ENCODE data around the gene MFRP.

MFRP gene

DNA sequence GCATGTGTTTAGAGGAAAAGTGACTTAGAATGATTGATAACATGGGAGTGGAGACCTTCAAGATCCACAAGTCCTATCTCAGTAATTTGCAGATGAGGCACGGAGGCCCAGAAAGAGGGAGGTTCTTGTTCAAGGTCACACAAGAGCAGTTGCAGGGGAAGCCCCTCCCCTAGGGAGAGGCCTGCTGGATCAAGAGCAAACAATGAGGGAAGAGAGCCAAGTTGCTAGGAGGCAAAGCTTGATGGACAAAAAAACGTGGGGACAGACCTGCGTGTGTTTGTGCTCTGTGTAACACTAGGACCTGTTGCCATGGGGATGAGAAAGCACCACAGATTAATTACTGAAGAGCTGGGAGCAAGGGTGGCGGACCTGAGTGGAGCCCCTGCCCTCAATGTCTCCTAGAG lies 6.4 kb upstream of the MFRP start:
- TF ChIP-seq GATA2 (IDR thresholded peaks at IDR 0.05; ENCODE audit: low read depth, low read length) = no peak
- no peak for TF ChIP-seq GATA3 (IDR thresholded peaks at IDR 0.05; ENCODE audit: low read depth, low read length)

DNA sequence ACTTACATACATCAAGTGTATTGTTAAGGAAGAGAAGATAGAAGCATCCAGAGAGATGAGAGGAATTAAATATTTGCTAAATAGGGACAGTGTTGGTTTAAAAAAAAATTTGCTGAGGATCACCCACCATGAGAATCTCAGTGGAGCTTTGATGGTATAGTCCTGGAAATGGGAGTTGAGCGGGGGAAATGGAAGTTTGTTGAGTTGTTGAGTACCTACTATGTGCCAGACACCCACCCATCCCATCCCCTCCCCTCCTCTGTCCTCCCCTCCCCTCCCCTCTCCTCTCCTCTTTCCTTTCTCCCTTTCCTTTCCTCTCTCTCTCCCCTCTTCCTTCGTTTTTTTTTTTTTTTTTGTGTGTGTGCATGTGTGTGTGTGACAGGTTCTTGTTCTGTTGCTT lies 4.7 kb upstream of the MFRP start:
- TF ChIP-seq GATA3 (IDR thresholded peaks at IDR 0.05; ENCODE audit: low read depth, low read length) (no peak), GATA2 (IDR thresholded peaks at IDR 0.05; ENCODE audit: low read depth, low read length) (no peak)

DNA sequence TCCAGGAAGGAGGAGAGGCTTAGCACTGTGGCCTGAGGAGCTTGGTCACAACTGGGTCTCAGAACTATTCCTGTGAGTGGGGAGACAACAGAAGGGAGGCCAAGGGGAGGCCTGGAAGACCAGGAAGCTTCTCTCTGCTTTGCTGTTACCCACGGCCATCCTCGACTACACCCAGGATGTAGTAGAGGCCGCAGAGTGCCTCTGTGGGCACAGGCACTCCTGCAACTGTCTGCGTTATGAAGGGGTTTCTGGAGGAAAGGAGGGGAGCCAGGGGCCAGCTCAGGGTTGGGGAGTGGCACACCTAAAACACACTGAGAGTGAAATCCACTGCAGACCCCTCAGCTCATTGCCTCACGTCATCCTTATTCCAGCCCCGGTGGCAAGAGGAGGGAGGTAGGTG lies 3.8 kb upstream of the MFRP start:
- TF ChIP-seq GATA2 (IDR thresholded peaks at IDR 0.05; ENCODE audit: low read depth, low read length) = no peak
- TF ChIP-seq GATA3 (IDR thresholded peaks at IDR 0.05; ENCODE audit: low read depth, low read length) = no peak

DNA sequence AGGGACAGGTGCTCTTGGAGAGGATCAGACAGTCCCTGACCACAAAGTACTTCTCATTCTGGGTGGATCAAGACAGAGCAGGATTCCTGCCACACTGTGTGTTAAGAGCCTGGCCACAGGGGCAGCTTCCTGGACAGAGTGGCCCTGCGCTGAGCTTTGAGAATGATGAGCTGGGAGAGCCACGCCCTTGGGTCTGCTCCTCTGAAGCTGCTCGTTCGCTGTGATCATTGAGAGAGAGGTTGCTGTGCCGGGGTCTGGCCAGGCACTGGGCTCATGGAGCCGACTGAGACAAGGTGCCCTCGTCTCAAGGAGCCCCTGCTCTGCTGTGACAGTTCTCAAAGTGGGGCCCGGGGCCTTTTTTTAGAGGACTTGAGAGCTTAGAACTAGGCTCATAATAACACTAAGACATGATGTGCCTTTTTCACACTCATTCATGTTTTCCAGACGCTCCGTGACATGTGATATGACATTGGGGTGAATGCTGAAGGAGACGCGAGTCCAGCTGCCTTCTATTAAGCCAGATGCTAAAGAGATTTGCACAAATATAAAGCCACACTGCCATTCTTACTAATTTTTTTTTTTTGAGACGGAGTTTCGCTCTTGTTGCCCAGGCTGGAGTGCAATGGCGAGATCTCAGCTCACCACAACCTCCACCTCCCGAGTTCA lies 1.6 kb upstream of the MFRP start:
- TF ChIP-seq GATA3 (IDR thresholded peaks at IDR 0.05; ENCODE audit: low read depth, low read length) (no peak), GATA2 (IDR thresholded peaks at IDR 0.05; ENCODE audit: low read depth, low read length) (no peak)

DNA sequence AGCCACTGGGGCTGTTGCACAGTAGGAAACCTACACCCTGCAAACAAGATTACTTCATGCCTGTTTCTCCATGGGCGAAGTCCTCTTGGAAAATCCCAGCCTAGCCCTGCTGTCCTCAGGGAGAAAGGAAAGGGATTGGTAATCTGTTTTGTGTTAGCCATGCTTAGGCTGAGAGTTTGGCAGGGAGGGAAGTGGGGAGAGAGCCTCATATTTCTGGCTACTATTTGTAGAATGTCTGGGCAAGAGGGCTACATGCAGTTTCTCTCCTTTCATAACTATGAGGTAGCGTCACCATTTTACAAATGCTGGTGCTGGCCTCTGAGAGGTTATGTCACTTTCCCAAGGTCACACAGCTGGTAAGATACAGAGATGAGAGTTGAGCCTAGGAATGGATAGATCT lies 737 bp upstream of the MFRP start:
- TF ChIP-seq GATA3 (IDR thresholded peaks at IDR 0.05; ENCODE audit: low read depth, low read length) = no peak
- TF ChIP-seq GATA2 (IDR thresholded peaks at IDR 0.05; ENCODE audit: low read depth, low read length) = no peak

DNA sequence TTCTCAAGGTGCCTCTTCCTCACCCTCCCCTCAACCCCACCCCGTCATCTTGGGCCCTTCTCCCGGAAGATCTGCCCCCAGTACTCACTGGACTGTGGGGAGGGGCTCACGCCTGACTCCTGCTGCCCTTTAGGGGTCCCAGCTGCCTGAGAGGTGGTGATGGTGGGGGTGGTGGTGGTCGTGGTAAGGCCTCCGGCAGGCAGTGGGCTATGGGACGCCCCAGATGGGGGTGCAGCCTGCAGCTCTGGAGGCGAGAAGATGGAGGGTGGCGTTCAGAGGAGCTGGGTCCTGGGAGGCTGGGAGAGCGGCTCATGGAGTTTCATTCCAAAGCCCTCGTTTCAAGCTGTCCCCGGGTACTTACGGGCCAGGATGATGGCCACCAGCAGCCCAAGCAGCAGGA lies 820 bp downstream of the MFRP start:
- TF ChIP-seq GATA2 (IDR thresholded peaks at IDR 0.05; ENCODE audit: low read depth, low read length) = no peak
- TF ChIP-seq GATA3 (IDR thresholded peaks at IDR 0.05; ENCODE audit: low read depth, low read length) = no peak

DNA sequence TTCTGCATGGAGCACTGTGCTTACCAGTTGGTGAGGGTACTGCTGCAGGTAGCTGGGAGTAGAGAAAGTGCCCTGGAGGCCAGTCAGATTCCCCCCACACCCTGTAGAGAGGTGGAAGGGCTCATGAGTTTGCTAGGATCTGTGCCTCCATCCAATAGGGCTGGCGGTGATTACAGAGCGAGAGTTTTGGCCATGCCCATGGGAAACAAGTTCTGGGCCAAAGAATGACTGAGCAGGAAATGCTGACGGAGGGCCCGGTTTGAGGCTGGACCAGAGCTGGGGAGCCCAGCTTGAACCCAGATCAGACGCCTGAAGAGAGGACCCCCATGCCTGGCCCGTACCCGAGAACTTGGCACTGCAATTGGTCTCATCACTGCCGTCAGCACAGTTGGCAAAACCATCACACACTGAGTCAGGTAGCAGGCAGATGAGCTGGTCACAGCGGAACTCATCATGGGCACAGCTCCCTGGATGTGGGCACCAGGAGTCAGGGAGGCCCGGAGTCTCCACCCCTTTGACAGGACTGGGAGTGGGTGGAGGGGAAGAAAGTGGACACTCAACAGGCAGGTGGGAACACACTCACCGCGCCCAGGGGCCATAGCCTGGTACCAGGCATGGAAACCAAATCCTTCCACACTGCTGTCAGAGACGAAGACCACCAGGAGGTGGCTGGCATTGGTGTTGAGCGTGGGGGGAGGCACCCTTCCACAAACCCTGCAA lies 2.1 kb downstream of the MFRP start:
- no peak for TF ChIP-seq GATA2 (IDR thresholded peaks at IDR 0.05; ENCODE audit: low read depth, low read length)
- TF ChIP-seq GATA3 (IDR thresholded peaks at IDR 0.05; ENCODE audit: low read depth, low read length) = no peak

DNA sequence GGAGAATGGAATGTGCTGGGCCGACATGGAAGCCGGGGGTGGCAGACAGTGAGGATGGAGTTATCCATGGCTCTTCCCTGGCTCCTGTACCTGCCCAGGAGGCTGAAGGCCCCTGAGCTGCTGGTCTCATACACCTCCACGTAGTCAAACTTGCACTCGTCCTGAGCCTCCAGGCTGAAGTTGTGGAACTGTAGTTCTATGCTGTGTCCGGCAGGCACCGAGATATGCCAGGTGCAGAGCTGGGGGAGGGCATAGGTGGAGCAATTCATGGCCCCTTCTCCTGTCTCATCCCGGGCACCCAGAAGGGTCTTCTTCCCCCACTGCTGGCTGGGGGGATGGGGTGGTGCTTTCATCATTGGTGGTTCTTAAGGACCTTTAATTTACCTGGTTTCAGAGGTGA lies 2.8 kb downstream of the MFRP start:
- TF ChIP-seq GATA3 (IDR thresholded peaks at IDR 0.05; ENCODE audit: low read depth, low read length) (no peak), GATA2 (IDR thresholded peaks at IDR 0.05; ENCODE audit: low read depth, low read length) (no peak)

DNA sequence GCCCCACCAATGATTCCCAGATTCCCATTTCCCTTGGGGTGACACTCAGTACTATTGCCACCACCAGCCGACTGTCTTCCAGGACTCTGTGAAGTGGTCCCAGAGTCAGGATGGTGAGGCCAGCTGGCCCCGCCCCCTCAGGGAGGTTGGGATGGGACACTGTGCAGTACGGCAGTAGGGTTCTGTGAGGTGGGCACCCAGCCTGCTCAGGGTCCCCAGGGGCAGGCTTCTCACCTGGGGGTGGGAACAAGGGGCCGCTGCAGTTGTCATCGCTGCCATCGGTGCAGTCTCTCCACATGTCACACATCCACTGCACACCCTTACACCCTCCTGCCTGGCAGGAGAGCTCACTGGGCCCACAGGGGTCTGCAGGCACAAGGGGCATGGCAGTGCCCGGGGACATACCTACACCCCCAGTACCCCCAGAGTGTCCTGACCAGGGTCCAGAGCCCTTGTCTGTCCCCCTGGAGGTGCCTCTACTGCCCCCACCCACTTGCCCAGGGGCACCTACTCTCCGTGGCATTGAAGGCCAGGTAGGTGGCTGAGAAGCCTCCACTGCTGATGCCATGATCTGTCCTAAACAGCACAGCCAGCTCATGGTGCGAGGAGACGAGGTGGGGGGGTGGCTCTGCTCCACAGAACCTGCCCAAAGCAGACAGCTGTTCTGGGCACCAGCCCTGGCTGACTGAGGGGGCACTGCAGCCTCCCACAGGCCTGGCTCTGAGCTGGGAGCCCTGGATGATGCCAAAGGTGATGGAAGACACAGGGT lies 4.0 kb downstream of the MFRP start:
- no peak for TF ChIP-seq GATA2 (IDR thresholded peaks at IDR 0.05; ENCODE audit: low read depth, low read length)
- no peak for TF ChIP-seq GATA3 (IDR thresholded peaks at IDR 0.05; ENCODE audit: low read depth, low read length)

DNA sequence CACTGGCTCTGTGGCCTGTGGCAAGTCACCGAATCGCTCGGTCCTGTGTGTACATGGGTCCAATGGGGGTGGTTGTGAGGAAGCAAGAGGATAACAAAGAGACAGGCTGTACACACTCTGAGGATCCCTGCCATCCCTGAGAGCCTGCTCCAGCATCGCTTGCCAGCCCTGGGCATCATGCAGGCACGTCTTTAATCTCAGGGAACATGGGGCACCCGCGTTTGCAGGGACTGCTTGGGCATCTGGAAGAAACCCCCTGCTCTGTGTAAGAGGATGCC lies 4.5 kb downstream of the MFRP start:
- TF ChIP-seq GATA2 (IDR thresholded peaks at IDR 0.05; ENCODE audit: low read depth, low read length) = no peak
- no peak for TF ChIP-seq GATA3 (IDR thresholded peaks at IDR 0.05; ENCODE audit: low read depth, low read length)

DNA sequence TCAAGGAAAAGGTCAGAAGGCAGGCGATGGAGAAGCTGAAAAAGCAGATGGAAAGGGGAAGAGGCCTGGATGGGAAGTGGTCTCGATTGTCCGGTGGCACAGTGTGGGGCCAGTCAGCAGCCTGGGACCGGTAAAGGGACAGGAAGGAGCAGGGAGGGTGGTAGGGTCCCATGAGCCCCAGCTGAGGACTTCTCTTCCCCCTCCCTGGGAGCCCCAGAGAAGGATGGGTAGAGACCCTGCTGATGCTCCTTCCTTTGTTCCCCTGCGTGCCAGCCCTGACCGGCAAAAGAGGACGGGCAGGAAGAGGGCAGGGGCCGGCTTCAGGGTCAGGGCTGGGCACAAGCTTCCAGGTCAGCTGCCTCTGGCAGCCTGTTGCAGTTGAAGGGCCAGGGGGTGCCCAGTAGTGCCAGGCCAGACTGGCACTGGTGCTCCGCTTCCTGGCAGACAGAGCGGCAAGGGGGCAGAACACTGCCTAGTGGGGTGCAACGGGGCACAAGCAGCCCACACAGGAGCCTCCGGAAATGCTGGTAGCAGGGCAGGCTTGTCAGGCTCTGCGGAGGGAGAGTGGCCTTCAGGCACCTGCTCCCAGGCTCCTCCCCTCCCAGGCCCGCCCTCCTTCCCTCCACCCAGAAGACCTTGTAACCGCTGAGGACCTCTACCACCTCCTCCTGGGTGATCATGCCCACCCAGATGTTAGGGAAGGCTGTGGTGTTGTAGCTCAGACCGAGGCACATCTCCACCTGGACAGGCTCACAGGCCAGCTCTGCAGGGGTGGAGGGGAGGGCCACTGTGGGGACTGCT lies 5.1 kb downstream of the MFRP start:
- TF ChIP-seq GATA2 (IDR thresholded peaks at IDR 0.05; ENCODE audit: low read depth, low read length) = no peak
- no peak for TF ChIP-seq GATA3 (IDR thresholded peaks at IDR 0.05; ENCODE audit: low read depth, low read length)

DNA sequence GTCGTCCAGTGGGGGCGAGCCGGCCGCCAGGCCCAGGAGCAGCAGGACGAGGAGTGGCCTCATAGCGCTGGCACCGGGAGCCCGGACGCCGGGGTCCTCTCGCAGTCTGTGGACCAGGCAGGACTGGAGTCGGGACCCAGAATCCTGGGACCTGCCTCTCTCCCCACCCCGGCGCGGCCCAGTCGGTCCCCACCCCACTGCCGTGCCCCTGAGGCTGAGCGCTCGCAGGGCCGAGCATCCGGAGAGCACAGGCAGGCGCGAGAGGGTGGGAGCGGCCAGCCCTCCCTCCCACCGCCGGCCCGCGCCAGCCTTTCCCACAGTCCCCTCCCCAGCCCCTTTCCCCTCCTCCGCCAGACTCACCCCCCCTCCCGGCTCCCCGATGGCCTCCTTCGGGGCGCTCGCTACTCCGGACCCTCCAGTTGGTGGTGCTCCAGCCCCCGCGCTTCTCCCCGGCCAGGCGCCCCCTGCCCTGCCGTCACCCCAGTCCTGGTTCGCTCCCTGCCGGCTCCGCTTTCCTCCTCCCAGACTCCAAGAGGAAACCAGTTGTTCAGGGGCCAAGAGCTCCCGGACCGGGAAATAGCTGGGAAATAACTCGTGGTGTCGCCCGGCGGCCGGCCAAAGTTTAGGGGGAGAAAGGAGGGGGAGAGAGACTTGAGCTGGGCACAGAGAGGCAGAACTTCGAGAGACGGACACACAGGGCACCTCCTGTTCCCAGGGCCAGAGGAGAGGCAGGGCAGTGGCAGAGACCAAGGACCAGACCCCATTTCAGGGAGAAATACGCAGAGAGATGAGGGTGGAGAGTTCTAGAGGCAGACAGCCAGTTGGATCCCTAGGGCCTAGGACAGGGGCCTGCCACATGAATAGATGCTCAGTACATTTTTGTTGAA lies 5.9 kb downstream of the MFRP start, which contains the start of gene C1QTNF5:
Gene C1QTNF5, minus strand, starts transcription at position 549 of the 887 bp plus-strand sequence. Its CDS starts 486 bp downstream, at position 63.
- TF ChIP-seq GATA2 (IDR thresholded peaks at IDR 0.05; ENCODE audit: low read depth, low read length) (no peak), GATA3 (IDR thresholded peaks at IDR 0.05; ENCODE audit: low read depth, low read length) (no peak)
